ENCODE results near the gene ANKFN1. TPM values are rescaled to one million over a fixed set of nuclear protein-coding genes. Genes with fewer than 3 reads are reported as not detected.
A peak's percentile ranks its signal among the peaks of the same experiment; 100 is the strongest.

The ANKFN1 gene
- total RNA-seq, 1 donor from 2014 or later: not detected

- DNase-seq: no peak
Measured at GRCh38 chr17:56449176-56449575, 295.9 kb downstream of the ANKFN1 start.

- no peak for DNase-seq
Measured at GRCh38 chr17:56451629-56452028, 298.4 kb downstream of the ANKFN1 start.

- DNase-seq: no peak
Measured at GRCh38 chr17:56452461-56452860, 299.2 kb downstream of the ANKFN1 start.

- DNase-seq: no peak
Measured at GRCh38 chr17:56457501-56457900, 304.2 kb downstream of the ANKFN1 start.

- no peak for DNase-seq
Measured at GRCh38 chr17:56465886-56466285, 312.6 kb downstream of the ANKFN1 start.

GRCh38 chr17:56468840-56469239 is 315.6 kb downstream of the ANKFN1 start:
- DNase-seq: no peak

- no peak for DNase-seq
Measured at GRCh38 chr17:56471696-56472095, 318.4 kb downstream of the ANKFN1 start.

GRCh38 chr17:56475116-56475515 is 321.8 kb downstream of the ANKFN1 start:
- no peak for DNase-seq

- peak; percentile 59 for DNase-seq
Measured at GRCh38 chr17:56478836-56479447, 325.7 kb downstream of the ANKFN1 start.

GRCh38 chr17:56480501-56480900 is 327.2 kb downstream of the ANKFN1 start:
- DNase-seq: no peak

- no peak for DNase-seq
Measured at GRCh38 chr17:56481659-56482058, 328.4 kb downstream of the ANKFN1 start.

- DNase-seq: no peak
Measured at GRCh38 chr17:56482229-56482628, 329.0 kb downstream of the ANKFN1 start.

- DNase-seq: no peak
Measured at GRCh38 chr17:56486732-56487131, 333.5 kb downstream of the ANKFN1 start.

- no peak for DNase-seq
Measured at GRCh38 chr17:56488800-56489199, 335.5 kb downstream of the ANKFN1 start.

GRCh38 chr17:56489980-56490379 is 336.7 kb downstream of the ANKFN1 start:
- no peak for DNase-seq

GRCh38 chr17:56495556-56495955 is 342.3 kb downstream of the ANKFN1 start:
- no peak for DNase-seq

- DNase-seq: no peak
Measured at GRCh38 chr17:56497132-56497531, 343.9 kb downstream of the ANKFN1 start.

- peak; percentile 63 for DNase-seq
Measured at GRCh38 chr17:56499799-56500388, 346.6 kb downstream of the ANKFN1 start.

GRCh38 chr17:56502120-56502654 is 348.9 kb downstream of the ANKFN1 start:
- no peak for DNase-seq

GRCh38 chr17:56505154-56505756 is 352.0 kb downstream of the ANKFN1 start:
- no peak for DNase-seq

GRCh38 chr17:56506349-56506748 is 353.1 kb downstream of the ANKFN1 start:
- DNase-seq: no peak

- DNase-seq: no peak
Measured at GRCh38 chr17:56510554-56511342, 357.5 kb downstream of the ANKFN1 start.

- DNase-seq: no peak
Measured at GRCh38 chr17:56514264-56514663, 361.0 kb downstream of the ANKFN1 start.
